HepG2 (cell line): ENCODE measurements around the gene BHMT.

ENCODE experiments used
- ADNP ChIP-seq: sonication (generic); formaldehyde crosslinking; IDR thresholded peaks from 2 replicates; pipeline ENCODE4 v1.4.0; 2020; ENCODE audit warnings: missing genetic modification reagents
- BRD4 ChIP-seq: sonication (generic); formaldehyde crosslinking; IDR thresholded peaks from 2 replicates; pipeline ENCODE4 v1.4.0; 2020; ENCODE audit warnings: missing genetic modification reagents
- CSRNP2 ChIP-seq: sonication (generic); formaldehyde crosslinking; conservative IDR thresholded peaks from 2 replicates; pipeline ENCODE4 v1.8.0; 2022; ENCODE audit warnings: low read depth, missing genetic modification reagents
- FLYWCH1 ChIP-seq: sonication (generic); formaldehyde crosslinking; IDR thresholded peaks from 2 replicates; pipeline ENCODE4 v1.8.1; 2023; ENCODE audit warnings: mild to moderate bottlenecking, missing genetic modification reagents
- TRIM22 ChIP-seq: fragments of 450-650 bp; IDR thresholded peaks from 2 replicates; pipeline ENCODE4 v1.6.1; 2017
- U2AF2 ChIP-seq: fragments of 200-400 bp; formaldehyde crosslinking; IDR thresholded peaks from 2 replicates; pipeline ENCODE4 v1.6.1; 2017; ENCODE audit warnings: low read depth, mild to moderate bottlenecking, low read length
- ZBTB10 ChIP-seq: sonication (generic); formaldehyde crosslinking; IDR thresholded peaks from 2 replicates; pipeline ENCODE4 v1.4.0; 2020; ENCODE audit warnings: missing genetic modification reagents, borderline replicate concordance
- ZNF292 ChIP-seq: sonication (generic); formaldehyde crosslinking; IDR thresholded peaks from 2 replicates; pipeline ENCODE4 v1.8.1; 2022; ENCODE audit warnings: mild to moderate bottlenecking, low read depth, missing genetic modification reagents, borderline replicate concordance
- TF ChIP-seq, protein P1 (sequence below): sonication (generic); formaldehyde crosslinking; IDR thresholded peaks from 2 replicates; pipeline ENCODE4 v1.5.1; 2020; ENCODE audit warnings: missing genetic modification reagents, mild to moderate bottlenecking, borderline replicate concordance

DNA sequence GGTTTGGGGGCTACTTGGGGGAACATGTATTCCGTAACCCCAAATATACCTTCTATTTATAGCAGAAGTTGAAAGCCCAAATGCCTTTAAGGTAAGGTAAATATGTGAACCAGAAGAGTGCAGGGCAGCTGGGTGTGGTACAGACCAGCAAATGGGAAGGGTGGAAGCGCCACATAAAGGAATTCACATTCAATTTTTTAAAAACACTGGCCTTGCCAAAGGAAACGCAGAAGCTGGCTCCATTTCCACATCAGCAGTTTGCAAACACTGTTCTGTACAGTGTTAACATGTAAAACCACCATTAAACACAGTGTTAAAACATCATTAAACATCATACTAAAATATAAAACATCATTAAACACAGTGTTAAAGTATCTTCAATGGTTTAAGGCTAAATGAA is 3.5 kb upstream of the BHMT start:
- TF ChIP-seq, protein P1, sequence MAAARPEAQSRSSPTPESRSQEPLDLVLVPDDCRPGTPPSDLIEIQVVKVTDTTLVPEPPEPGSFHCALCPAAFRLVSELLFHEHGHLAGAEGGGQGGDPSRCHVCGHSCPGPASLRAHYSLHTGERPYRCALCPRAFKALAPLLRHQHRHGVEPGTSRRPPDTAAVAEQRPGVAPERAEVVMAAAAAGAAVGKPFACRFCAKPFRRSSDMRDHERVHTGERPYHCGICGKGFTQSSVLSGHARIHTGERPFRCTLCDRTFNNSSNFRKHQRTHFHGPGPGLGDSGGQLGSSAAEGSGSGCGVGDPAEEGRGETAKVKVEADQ (CRISPR knock-in tag): no peak
- TF ChIP-seq BRD4 (CRISPR knock-in tag) (no peak), ZNF292 (CRISPR knock-in tag) (no peak), TRIM22 (no peak), CSRNP2 (CRISPR knock-in tag) (no peak), ZBTB10 (CRISPR knock-in tag) (no peak), FLYWCH1 (CRISPR knock-in tag) (no peak), ADNP (CRISPR knock-in tag) (no peak), U2AF2 (no peak)
